HepG2 (cell line): ENCODE data around the gene LAMA5. TPM values are rescaled to one million over a fixed set of nuclear protein-coding genes. Genes with fewer than 3 reads are reported as not detected.

Experiments
- BHLHE40 ChIP-seq: IDR thresholded peaks from 2 replicates; pipeline ENCODE4 v1.6.1; 2011; ENCODE audit warnings: low read length, improper control_type of control experiment
- FOXO1 ChIP-seq: sonication (generic); formaldehyde crosslinking; IDR thresholded peaks from 2 replicates; pipeline ENCODE4 v1.4.0; 2020; ENCODE audit warnings: missing genetic modification reagents
- TARDBP ChIP-seq: sonication (generic); formaldehyde crosslinking; IDR thresholded peaks from 2 replicates; pipeline ENCODE4 v1.8.0; 2022; ENCODE audit warnings: mild to moderate bottlenecking, missing genetic modification reagents
- ZNF441 ChIP-seq: sonication (generic); formaldehyde crosslinking; IDR thresholded peaks from 2 replicates; pipeline ENCODE4 v1.7.0; 2021; ENCODE audit warnings: missing genetic modification reagents, borderline replicate concordance
- ZNF556 ChIP-seq: sonication (generic); formaldehyde crosslinking; IDR thresholded peaks from 2 replicates; pipeline ENCODE4 v1.4.0; 2020; ENCODE audit warnings: mild to moderate bottlenecking, missing genetic modification reagents, borderline replicate concordance
- ZNF792 ChIP-seq: IDR thresholded peaks from 2 replicates; pipeline ENCODE4 v1.6.1; 2016
- ZNF816 ChIP-seq: sonication (generic); formaldehyde crosslinking; IDR thresholded peaks from 2 replicates; pipeline ENCODE4 v1.8.0; 2022; ENCODE audit warnings: missing genetic modification reagents, mild to moderate bottlenecking, borderline replicate concordance
- ZSCAN29 ChIP-seq: sonication (generic); formaldehyde crosslinking; conservative IDR thresholded peaks from 2 replicates; pipeline ENCODE4 v1.4.0; 2020; ENCODE audit warnings: mild to moderate bottlenecking, missing genetic modification reagents
- polyA plus RNA-seq, 8 experiments: library from polyadenylated mRNA; depleted of rRNA in 3 of 8; stranded (reverse) in 7 of 8; unstranded in 1 of 8; fragments of >200 nt; fragmentation: Illumina TruSeq in 4 of 8; extraction: Trizol in 4 of 8; gene quantifications; 2 replicates each; pipeline versions ENCODE4 v1.2.1 to v1.2.3, GENCODE V29; 2011 to 2016; ENCODE audit warnings: low read depth in 4 of 8, missing spikeins in 1 of 8, mixed read lengths in 1 of 8; ENCODE audit not compliant: insufficient read depth in 1 of 8
- total RNA-seq, 5 experiments: library from RNA; depleted of rRNA; stranded (reverse); fragments of >200 nt; fragmentation: Illumina TruSeq; extraction: Trizol; gene quantifications; 2 replicates each; pipeline ENCODE4 v1.2.3, GENCODE V29; 2016; ENCODE audit warnings: low read depth in 1 of 5
- TF ChIP-seq, protein P1 (sequence below): sonication (generic); formaldehyde crosslinking; IDR thresholded peaks from 2 replicates; pipeline ENCODE4 v1.8.1; 2022; ENCODE audit warnings: low read depth, mild to moderate bottlenecking, missing genetic modification reagents
- TF ChIP-seq, protein P2 (sequence below): sonication (generic); formaldehyde crosslinking; IDR thresholded peaks from 2 replicates; pipeline ENCODE4 v1.9.0; 2022; ENCODE audit warnings: low read depth, missing genetic modification reagents
- TF ChIP-seq, protein P3 (sequence below): sonication (generic); formaldehyde crosslinking; IDR thresholded peaks from 2 replicates; pipeline ENCODE4 v1.4.0; 2020; ENCODE audit warnings: mild to moderate bottlenecking, missing genetic modification reagents
- TF ChIP-seq, protein P4 (sequence below): IDR thresholded peaks from 2 replicates; pipeline ENCODE4 v1.6.1; 2018; ENCODE audit warnings: missing genetic modification reagents
- TF ChIP-seq, protein P5 (sequence below): sonication (generic); formaldehyde crosslinking; IDR thresholded peaks from 2 replicates; pipeline ENCODE4 v1.5.0; 2020; ENCODE audit warnings: missing genetic modification reagents
- TF ChIP-seq, protein P6 (sequence below): sonication (generic); formaldehyde crosslinking; IDR thresholded peaks from 2 replicates; pipeline ENCODE4 v1.4.0; 2020; ENCODE audit warnings: missing genetic modification reagents
- TF ChIP-seq, protein P7 (sequence below): sonication (generic); formaldehyde crosslinking; IDR thresholded peaks from 2 replicates; pipeline ENCODE4 v1.5.0; 2020; ENCODE audit warnings: mild to moderate bottlenecking, missing genetic modification reagents, borderline replicate concordance

Gene LAMA5
- total and polyA plus RNA-seq, 2 of the 13 experiments (the other 11 are each of a cell fraction or from before 2014, with no cell fraction given) = 21.0 to 44.7 TPM

DNA sequence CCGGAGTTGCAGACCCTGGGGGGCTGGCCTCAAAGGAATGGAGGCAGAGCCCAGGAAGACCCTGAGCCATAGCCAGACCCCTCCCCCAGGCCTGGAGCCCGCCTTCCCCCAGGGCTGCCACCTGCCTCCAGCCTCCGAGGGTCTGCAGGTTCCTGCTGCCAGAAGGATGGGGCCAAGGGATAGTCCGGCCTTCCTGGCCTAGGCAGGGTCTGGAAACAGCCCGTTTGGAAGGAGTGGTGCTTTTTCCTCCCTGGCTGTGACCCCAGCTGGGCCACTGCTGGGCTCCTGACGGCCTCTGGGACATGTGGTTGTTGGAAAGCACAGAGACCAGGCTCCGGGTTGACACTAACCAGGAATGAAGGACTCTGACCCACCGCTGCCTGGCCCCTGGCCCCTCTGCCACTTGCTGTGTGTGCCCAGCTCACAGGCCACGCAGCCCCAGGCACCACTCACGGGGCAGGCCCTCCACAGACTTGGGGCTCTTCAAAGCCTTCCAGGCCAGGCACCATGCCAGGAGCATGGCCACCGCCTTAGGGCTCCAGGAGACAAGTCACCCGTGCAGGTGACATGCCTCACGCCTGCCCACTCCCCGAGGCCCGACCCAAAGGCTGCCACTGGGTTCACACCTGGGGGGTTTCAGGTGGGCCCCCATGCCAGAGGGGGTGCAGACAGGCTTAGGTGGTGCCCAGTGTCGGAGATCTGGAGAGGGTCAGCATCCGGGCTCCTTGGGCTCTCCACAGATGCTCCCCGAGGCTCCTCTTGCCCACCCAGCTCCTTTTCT is 3.9 kb upstream of the LAMA5 start (continued):
- TF ChIP-seq, protein P1, sequence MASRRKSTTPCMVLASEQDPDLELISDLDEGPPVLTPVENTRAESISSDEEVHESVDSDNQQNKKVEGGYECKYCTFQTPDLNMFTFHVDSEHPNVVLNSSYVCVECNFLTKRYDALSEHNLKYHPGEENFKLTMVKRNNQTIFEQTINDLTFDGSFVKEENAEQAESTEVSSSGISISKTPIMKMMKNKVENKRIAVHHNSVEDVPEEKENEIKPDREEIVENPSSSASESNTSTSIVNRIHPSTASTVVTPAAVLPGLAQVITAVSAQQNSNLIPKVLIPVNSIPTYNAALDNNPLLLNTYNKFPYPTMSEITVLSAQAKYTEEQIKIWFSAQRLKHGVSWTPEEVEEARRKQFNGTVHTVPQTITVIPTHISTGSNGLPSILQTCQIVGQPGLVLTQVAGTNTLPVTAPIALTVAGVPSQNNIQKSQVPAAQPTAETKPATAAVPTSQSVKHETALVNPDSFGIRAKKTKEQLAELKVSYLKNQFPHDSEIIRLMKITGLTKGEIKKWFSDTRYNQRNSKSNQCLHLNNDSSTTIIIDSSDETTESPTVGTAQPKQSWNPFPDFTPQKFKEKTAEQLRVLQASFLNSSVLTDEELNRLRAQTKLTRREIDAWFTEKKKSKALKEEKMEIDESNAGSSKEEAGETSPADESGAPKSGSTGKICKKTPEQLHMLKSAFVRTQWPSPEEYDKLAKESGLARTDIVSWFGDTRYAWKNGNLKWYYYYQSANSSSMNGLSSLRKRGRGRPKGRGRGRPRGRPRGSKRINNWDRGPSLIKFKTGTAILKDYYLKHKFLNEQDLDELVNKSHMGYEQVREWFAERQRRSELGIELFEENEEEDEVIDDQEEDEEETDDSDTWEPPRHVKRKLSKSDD (CRISPR knock-in tag) = peak; percentile 15; the same call in 1 of the 2 replicates
- TF ChIP-seq, protein P2, sequence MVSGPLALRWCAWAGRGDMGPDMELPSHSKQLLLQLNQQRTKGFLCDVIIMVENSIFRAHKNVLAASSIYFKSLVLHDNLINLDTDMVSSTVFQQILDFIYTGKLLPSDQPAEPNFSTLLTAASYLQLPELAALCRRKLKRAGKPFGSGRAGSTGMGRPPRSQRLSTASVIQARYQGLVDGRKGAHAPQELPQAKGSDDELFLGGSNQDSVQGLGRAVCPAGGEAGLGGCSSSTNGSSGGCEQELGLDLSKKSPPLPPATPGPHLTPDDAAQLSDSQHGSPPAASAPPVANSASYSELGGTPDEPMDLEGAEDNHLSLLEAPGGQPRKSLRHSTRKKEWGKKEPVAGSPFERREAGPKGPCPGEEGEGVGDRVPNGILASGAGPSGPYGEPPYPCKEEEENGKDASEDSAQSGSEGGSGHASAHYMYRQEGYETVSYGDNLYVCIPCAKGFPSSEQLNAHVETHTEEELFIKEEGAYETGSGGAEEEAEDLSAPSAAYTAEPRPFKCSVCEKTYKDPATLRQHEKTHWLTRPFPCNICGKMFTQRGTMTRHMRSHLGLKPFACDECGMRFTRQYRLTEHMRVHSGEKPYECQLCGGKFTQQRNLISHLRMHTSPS (CRISPR knock-in tag) = peak; percentile 99
- TF ChIP-seq, protein P3, sequence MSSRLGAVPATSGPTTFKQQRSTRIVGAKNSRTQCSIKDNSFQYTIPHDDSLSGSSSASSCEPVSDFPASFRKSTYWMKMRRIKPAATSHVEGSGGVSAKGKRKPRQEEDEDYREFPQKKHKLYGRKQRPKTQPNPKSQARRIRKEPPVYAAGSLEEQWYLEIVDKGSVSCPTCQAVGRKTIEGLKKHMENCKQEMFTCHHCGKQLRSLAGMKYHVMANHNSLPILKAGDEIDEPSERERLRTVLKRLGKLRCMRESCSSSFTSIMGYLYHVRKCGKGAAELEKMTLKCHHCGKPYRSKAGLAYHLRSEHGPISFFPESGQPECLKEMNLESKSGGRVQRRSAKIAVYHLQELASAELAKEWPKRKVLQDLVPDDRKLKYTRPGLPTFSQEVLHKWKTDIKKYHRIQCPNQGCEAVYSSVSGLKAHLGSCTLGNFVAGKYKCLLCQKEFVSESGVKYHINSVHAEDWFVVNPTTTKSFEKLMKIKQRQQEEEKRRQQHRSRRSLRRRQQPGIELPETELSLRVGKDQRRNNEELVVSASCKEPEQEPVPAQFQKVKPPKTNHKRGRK (CRISPR knock-in tag) = 0 out of 2 replicates have a peak, but pooled peaks have one; percentile 30
- peak; percentile 71; the same call in 1 of the 2 replicates for TF ChIP-seq TARDBP
- no peak for TF ChIP-seq ZNF441 (CRISPR knock-in tag)
- peak; percentile 72 for TF ChIP-seq FOXO1 (CRISPR knock-in tag)
- TF ChIP-seq ZNF816 = no peak
- TF ChIP-seq, protein P4, sequence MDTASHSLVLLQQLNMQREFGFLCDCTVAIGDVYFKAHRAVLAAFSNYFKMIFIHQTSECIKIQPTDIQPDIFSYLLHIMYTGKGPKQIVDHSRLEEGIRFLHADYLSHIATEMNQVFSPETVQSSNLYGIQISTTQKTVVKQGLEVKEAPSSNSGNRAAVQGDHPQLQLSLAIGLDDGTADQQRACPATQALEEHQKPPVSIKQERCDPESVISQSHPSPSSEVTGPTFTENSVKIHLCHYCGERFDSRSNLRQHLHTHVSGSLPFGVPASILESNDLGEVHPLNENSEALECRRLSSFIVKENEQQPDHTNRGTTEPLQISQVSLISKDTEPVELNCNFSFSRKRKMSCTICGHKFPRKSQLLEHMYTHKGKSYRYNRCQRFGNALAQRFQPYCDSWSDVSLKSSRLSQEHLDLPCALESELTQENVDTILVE (CRISPR knock-in tag) = no peak
- peak; percentile 52 for TF ChIP-seq BHLHE40
- TF ChIP-seq ZNF556 = no peak
- TF ChIP-seq, protein P5, sequence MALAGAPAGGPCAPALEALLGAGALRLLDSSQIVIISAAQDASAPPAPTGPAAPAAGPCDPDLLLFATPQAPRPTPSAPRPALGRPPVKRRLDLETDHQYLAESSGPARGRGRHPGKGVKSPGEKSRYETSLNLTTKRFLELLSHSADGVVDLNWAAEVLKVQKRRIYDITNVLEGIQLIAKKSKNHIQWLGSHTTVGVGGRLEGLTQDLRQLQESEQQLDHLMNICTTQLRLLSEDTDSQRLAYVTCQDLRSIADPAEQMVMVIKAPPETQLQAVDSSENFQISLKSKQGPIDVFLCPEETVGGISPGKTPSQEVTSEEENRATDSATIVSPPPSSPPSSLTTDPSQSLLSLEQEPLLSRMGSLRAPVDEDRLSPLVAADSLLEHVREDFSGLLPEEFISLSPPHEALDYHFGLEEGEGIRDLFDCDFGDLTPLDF (CRISPR knock-in tag) = no peak; the same call in 1 of the 2 replicates
- TF ChIP-seq, protein P6, sequence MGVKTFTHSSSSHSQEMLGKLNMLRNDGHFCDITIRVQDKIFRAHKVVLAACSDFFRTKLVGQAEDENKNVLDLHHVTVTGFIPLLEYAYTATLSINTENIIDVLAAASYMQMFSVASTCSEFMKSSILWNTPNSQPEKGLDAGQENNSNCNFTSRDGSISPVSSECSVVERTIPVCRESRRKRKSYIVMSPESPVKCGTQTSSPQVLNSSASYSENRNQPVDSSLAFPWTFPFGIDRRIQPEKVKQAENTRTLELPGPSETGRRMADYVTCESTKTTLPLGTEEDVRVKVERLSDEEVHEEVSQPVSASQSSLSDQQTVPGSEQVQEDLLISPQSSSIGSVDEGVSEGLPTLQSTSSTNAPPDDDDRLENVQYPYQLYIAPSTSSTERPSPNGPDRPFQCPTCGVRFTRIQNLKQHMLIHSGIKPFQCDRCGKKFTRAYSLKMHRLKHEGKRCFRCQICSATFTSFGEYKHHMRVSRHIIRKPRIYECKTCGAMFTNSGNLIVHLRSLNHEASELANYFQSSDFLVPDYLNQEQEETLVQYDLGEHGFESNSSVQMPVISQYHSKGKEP (CRISPR knock-in tag) = no peak
- TF ChIP-seq, protein P7, sequence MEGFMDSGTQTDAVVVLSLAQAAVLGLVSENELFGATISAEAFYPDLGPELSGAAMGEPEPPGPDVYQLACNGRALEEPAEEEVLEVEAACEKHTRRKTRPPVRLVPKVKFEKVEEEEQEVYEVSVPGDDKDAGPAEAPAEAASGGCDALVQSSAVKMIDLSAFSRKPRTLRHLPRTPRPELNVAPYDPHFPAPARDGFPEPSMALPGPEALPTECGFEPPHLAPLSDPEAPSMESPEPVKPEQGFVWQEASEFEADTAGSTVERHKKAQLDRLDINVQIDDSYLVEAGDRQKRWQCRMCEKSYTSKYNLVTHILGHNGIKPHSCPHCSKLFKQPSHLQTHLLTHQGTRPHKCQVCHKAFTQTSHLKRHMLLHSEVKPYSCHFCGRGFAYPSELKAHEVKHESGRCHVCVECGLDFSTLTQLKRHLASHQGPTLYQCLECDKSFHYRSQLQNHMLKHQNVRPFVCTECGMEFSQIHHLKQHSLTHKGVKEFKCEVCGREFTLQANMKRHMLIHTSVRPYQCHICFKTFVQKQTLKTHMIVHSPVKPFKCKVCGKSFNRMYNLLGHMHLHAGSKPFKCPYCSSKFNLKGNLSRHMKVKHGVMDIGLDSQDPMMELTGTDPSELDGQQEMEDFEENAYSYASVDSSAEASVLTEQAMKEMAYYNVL (CRISPR knock-in tag) = peak; percentile 82; the same call in 1 of the 2 replicates
- peak; percentile 61; the same call in 1 of the 2 replicates for TF ChIP-seq ZNF792 (CRISPR knock-in tag)
- peak; percentile 74; the same call in 1 of the 2 replicates for TF ChIP-seq ZSCAN29 (CRISPR knock-in tag)
